Measurements from ENCODE around the gene DSP.

DNA sequence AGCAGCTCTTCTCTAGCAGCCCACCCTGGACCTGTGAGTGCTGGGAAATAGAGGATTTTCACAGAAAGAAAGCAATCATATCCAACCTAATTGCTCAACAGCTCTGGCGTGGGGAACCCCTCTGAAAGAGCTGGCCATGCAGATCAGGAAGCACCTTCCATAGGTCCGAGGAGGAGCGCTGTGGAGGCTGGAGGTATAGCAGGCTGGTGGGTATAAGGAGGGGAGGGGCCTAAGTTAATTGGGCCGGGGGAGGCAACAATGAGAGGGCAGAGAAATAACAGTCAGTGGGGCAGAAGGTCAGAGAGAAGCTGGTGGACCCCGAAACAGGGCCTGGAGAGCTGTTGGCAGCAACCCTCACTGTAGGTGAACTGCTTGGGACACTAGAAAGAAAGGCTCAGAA lies 89.3 kb downstream of the DSP start:
- TF ChIP-seq, protein P1, sequence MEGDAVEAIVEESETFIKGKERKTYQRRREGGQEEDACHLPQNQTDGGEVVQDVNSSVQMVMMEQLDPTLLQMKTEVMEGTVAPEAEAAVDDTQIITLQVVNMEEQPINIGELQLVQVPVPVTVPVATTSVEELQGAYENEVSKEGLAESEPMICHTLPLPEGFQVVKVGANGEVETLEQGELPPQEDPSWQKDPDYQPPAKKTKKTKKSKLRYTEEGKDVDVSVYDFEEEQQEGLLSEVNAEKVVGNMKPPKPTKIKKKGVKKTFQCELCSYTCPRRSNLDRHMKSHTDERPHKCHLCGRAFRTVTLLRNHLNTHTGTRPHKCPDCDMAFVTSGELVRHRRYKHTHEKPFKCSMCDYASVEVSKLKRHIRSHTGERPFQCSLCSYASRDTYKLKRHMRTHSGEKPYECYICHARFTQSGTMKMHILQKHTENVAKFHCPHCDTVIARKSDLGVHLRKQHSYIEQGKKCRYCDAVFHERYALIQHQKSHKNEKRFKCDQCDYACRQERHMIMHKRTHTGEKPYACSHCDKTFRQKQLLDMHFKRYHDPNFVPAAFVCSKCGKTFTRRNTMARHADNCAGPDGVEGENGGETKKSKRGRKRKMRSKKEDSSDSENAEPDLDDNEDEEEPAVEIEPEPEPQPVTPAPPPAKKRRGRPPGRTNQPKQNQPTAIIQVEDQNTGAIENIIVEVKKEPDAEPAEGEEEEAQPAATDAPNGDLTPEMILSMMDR (optimal IDR thresholded peaks at IDR 0.05 in 1 of 3, IDR thresholded peaks at IDR 0.05 in 1 of 3, conservative IDR thresholded peaks at IDR 0.05 in 1 of 3; ENCODE audit: extremely low read depth in 1 of 3, insufficient read depth in 2 of 3, low read length in 3 of 3), result no peak
- TF ChIP-seq EZH2 (IDR thresholded peaks at IDR 0.05; ENCODE audit: low read length), result no peak

All from keratinocyte (primary cell).